Measurements from ENCODE around the gene ELP2.

The ELP2 gene

GRCh38 chr18:36124841-36125240 lies 4.9 kb upstream of the ELP2 start:
- FAIRE-seq, result no peak

GRCh38 chr18:36126668-36127067 lies 3.0 kb upstream of the ELP2 start:
- FAIRE-seq, result no peak

- FAIRE-seq, result no peak
Measured at GRCh38 chr18:36127836-36128529, 1.7 kb upstream of the ELP2 start.

GRCh38 chr18:36128530-36128870 lies 1.2 kb upstream of the ELP2 start:
- no peak for FAIRE-seq

GRCh38 chr18:36128907-36129299 lies 796 bp upstream of the ELP2 start:
- no peak for FAIRE-seq

- no peak for FAIRE-seq
Measured at GRCh38 chr18:36130039-36130831, 536 bp downstream of the ELP2 start.

GRCh38 chr18:36130883-36131653 lies 1.4 kb downstream of the ELP2 start:
- FAIRE-seq, result no peak

- no peak for FAIRE-seq
Measured at GRCh38 chr18:36131692-36132483, 2.2 kb downstream of the ELP2 start.

GRCh38 chr18:36132756-36133155 lies 3.1 kb downstream of the ELP2 start:
- FAIRE-seq, result no peak

GRCh38 chr18:36135264-36135663 lies 5.6 kb downstream of the ELP2 start:
- no peak for FAIRE-seq

- no peak for FAIRE-seq
Measured at GRCh38 chr18:36139245-36139644, 9.5 kb downstream of the ELP2 start.

- no peak for FAIRE-seq
Measured at GRCh38 chr18:36141576-36141975, 11.9 kb downstream of the ELP2 start.

- no peak for FAIRE-seq
Measured at GRCh38 chr18:36142751-36143150, 13.1 kb downstream of the ELP2 start.

- FAIRE-seq, result no peak
Measured at GRCh38 chr18:36143391-36143790, 13.7 kb downstream of the ELP2 start.

- no peak for FAIRE-seq
Measured at GRCh38 chr18:36149514-36150289, 20.0 kb downstream of the ELP2 start.

- no peak for FAIRE-seq
Measured at GRCh38 chr18:36152781-36153180, 23.1 kb downstream of the ELP2 start.

GRCh38 chr18:36153203-36153602 lies 23.5 kb downstream of the ELP2 start:
- no peak for FAIRE-seq

GRCh38 chr18:36153771-36154170 lies 24.1 kb downstream of the ELP2 start:
- FAIRE-seq, result no peak

- no peak for FAIRE-seq
Measured at GRCh38 chr18:36155851-36156757, 26.4 kb downstream of the ELP2 start.

GRCh38 chr18:36157441-36157840 lies 27.7 kb downstream of the ELP2 start:
- no peak for FAIRE-seq

Data from colon (tissue), 2 donors.